GM12878 (cell line): ENCODE measurements around the gene TRIM45. TPM values are rescaled to one million over a fixed set of nuclear protein-coding genes. Genes with fewer than 3 reads are reported as not detected.

Source experiments
- ATAC-seq: fragments of 200-7000 bp; cut with Tn5 transposase; 3 replicates; pipeline ENCODE4 v1.9.1; 2020; ENCODE audit warnings: mild to moderate bottlenecking, moderate library complexity
- BruUV-seq: library from RNA; stranded (reverse); fragments of 400-500 nt; replicated peaks from 2 replicates; lab custom pipeline; 2021; lab: Mats Ljungman, UMichigan
- CTCF ChIA-PET: fragments of 300-600 bp; sonication (Branson Sonifier 250); formaldehyde crosslinking; extraction: SDS; loops from one replicate; lab custom pipeline; 2021; ENCODE audit warnings: inconsistent platforms; lab: Yijun Ruan, JAX
- POLR2A ChIA-PET: fragments of 350-600 bp; formaldehyde crosslinking; extraction: SDS; loops from one replicate; lab custom pipeline; 2021; ENCODE audit warnings: inconsistent platforms; lab: Charles Lee
- RAD21 ChIA-PET: fragments of 300-600 bp; sonication (Branson Sonifier 250); formaldehyde crosslinking; loops from one replicate; lab custom pipeline; 2023; ENCODE audit warnings: antibody characterized with exemption; ENCODE audit not compliant: unreplicated experiment; lab: Charles Lee
- SMC1A ChIA-PET: fragments of 300-600 bp; sonication (Branson Sonifier 250); formaldehyde crosslinking; loops from one replicate; lab custom pipeline; 2023; ENCODE audit not compliant: unreplicated experiment, uncharacterized antibody; lab: Charles Lee
- DNase-seq: peaks from one replicate; pipeline ENCODE4 v3.0.0-alpha.2; 2011; ENCODE audit warnings: low read depth, low spot score
- FAIRE-seq: peaks from 3 replicates; lab custom pipeline; 2011; peaks lifted over from hg19 to GRCh38; lab: Jason Lieb, UNC
- H2AFZ ChIP-seq: 2 replicates; pipeline ENCODE4 v1.6.0; 2011; ENCODE audit warnings: low read depth, low read length, control low read depth; ENCODE audit not compliant: control insufficient read depth
- H3K27ac ChIP-seq: 2 replicates; pipeline ENCODE4 v1.5.1; 2011; ENCODE audit warnings: control low read depth; ENCODE audit not compliant: control insufficient read depth, insufficient read depth
- H3K27me3 ChIP-seq, 2 experiments: replicated peaks in 1 of 2; 2 replicates each; pipeline versions ENCODE4 v1.6.0 to v1.6.1; 2011; ENCODE audit warnings: low read length in 1 of 2; ENCODE audit not compliant: control insufficient read depth in 2 of 2, insufficient read depth in 2 of 2
- H3K36me3 ChIP-seq, 2 experiments: 2 replicates each; pipeline ENCODE4 v1.5.1; 2011; ENCODE audit warnings: low read length in 1 of 2; ENCODE audit not compliant: control insufficient read depth in 2 of 2, insufficient read depth in 2 of 2
- H3K4me1 ChIP-seq: 2 replicates; pipeline ENCODE4 v1.6.1; 2011; ENCODE audit warnings: mild to moderate bottlenecking, low read length, moderate library complexity, mixed read lengths; ENCODE audit not compliant: control insufficient read depth, insufficient read depth
- H3K4me2 ChIP-seq: 2 replicates; pipeline ENCODE4 v1.6.0; 2011; ENCODE audit warnings: control low read depth; ENCODE audit not compliant: control insufficient read depth, insufficient read depth
- H3K4me3 ChIP-seq: fragments of 200-600 bp; sonication (generic); 2 replicates; pipeline ENCODE4 v1.5.1; 2016
- H3K79me2 ChIP-seq: 2 replicates; pipeline ENCODE4 v1.6.0; 2011; ENCODE audit warnings: low read length; ENCODE audit not compliant: control insufficient read depth, insufficient read depth
- H3K9ac ChIP-seq: 2 replicates; pipeline ENCODE4 v1.8.0; 2011; ENCODE audit warnings: low read length, control low read depth, mixed read lengths; ENCODE audit not compliant: control insufficient read depth, insufficient read depth
- H3K9me3 ChIP-seq: replicated peaks from 3 replicates; pipeline ENCODE4 v1.5.1; 2011; ENCODE audit warnings: mild to moderate bottlenecking, low read length; ENCODE audit not compliant: control insufficient read depth, insufficient read depth
- H4K20me1 ChIP-seq: 2 replicates; pipeline ENCODE4 v1.6.0; 2011; ENCODE audit not compliant: control insufficient read depth, insufficient read depth
- CREM ChIP-seq: IDR thresholded peaks from 2 replicates; pipeline ENCODE4 v1.6.1; 2014; ENCODE audit warnings: antibody characterized with exemption, low read depth
- EP300 ChIP-seq, 2 experiments: fragments of 150-350 bp in 1 of 2; IDR thresholded peaks; 2 replicates each; pipeline ENCODE4 v1.6.1; 2011 to 2012; ENCODE audit warnings: low read depth in 2 of 2, low read length in 2 of 2, borderline replicate concordance in 1 of 2, improper control_type of control experiment in 1 of 2, inconsistent platforms in 1 of 2; ENCODE audit not compliant: control insufficient read depth in 1 of 2
- FOS ChIP-seq: IDR thresholded peaks from 3 replicates; pipeline ENCODE4 v1.6.1; 2011; ENCODE audit warnings: borderline replicate concordance; ENCODE audit not compliant: insufficient read length; ENCODE audit errors: extremely low read depth
- MYB ChIP-seq: fragments of 150-350 bp; IDR thresholded peaks from 2 replicates; pipeline ENCODE4 v1.6.1; 2014; ENCODE audit warnings: mild to moderate bottlenecking, low read depth, low read length, borderline replicate concordance
- NFYB ChIP-seq: IDR thresholded peaks from 2 replicates; pipeline ENCODE4 v1.6.1; 2011; ENCODE audit warnings: low read depth, mild to moderate bottlenecking, low read length, improper control_type of control experiment, moderate library complexity; ENCODE audit not compliant: insufficient read depth
- NR2C1 ChIP-seq: fragments of 450-650 bp; IDR thresholded peaks from 2 replicates; pipeline ENCODE4 v1.6.1; 2017; ENCODE audit warnings: antibody characterized with exemption, mild to moderate bottlenecking, moderate library complexity
- SRF ChIP-seq, 2 experiments: IDR thresholded peaks; 2 replicates each; pipeline ENCODE4 v1.6.1; 2011; ENCODE audit warnings: low read depth in 2 of 2, low read length in 2 of 2, mild to moderate bottlenecking in 1 of 2, moderate library complexity in 1 of 2
- TCF3 ChIP-seq: IDR thresholded peaks from 2 replicates; pipeline ENCODE4 v1.6.1; 2012; ENCODE audit warnings: low read depth, mild to moderate bottlenecking, low read length, borderline replicate concordance; ENCODE audit not compliant: insufficient read depth
- WGBS: methylation state at CpG from one replicate; pipeline ENCODE4 v1.1.6; 2016; ENCODE audit warnings: low lambda C conversion rate; ENCODE audit not compliant: insufficient replicate concordance, insufficient coverage; ENCODE audit errors: missing lambda C conversion rate; 5-methylcytosine and 5-hydroxymethylcytosine counted together
- in situ Hi-C: fragments of 300-500 bp; cut with MboI; formaldehyde crosslinking; loops from 9 replicates; pipeline ENCODE4 v1.14.3; 2018; ENCODE audit warnings: mixed read lengths
- intact Hi-C: fragments of 100-400 bp; cut with micrococcal nuclease; formaldehyde crosslinking; loops from one replicate; pipeline ENCODE4 v1.14.2; 2022; ENCODE audit not compliant: unreplicated experiment
- polyA plus RNA-seq, 11 experiments: library from polyadenylated mRNA; depleted of rRNA in 4 of 11; unstranded in 6 of 11; stranded (reverse) in 5 of 11; fragments of >200 nt; fragmentation: Nextera tagmentation in 4 of 11; fragmentation: Illumina TruSeq in 1 of 11; extraction: Ambion mirVana in 4 of 11; extraction: Trizol in 1 of 11; gene quantifications; 1 replicate in 1 of 11; 2 replicates in 10 of 11; pipeline versions ENCODE4 v1.2.1 to v1.2.3, GENCODE V29; 2011 to 2016; ENCODE audit warnings: inconsistent platforms in 2 of 11, missing spikeins in 2 of 11, low read depth in 1 of 11
- total RNA-seq, 4 experiments: library from RNA; depleted of rRNA in 3 of 4; stranded (reverse); fragments of >200 nt in 3 of 4; fragmentation: Illumina TruSeq in 1 of 4; extraction: Trizol in 1 of 4; gene quantifications; 2 replicates each; pipeline versions ENCODE4 v1.2.1 to v1.2.3, GENCODE V29; 2013 to 2021
- TF ChIP-seq, protein P1 (sequence below): IDR thresholded peaks from 2 replicates; pipeline ENCODE4 v1.6.1; 2011; ENCODE audit warnings: borderline replicate concordance, low read depth, mild to moderate bottlenecking, moderate library complexity, mixed read lengths, low read length; ENCODE audit not compliant: insufficient read depth; ENCODE audit errors: extremely low read length

TRIM45 gene
- total and polyA plus RNA-seq, 10 of the 15 experiments (the other 5 are each of a cell fraction or from before 2014, with no cell fraction given) = 0.31 to 0.86 (median 0.46) TPM

DNA sequence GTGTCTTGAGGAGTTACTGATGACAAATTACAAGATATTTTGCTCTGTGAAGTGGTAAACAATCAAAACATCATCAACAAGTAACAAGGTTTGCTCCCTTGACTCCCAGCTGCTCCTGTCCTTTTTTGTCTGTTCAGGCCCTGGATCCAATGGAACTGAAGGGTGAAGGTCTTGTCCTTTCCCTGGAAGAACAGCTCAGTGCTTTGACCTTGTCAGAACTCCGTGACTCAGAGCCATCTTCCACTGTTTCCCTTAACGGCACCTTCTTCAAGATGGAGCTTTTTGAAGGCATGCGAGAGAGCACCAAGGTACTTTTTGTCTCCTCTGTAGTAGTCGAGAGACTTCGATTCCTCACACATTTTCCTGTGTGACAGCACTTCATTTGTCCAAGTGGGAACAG, 29.0 kb downstream of the TRIM45 start:
- no TSS peak for BruUV-seq
- 99% methylated on average over 5 of the region's 5 CpGs for WGBS
- SMC1A ChIA-PET = interaction anchor here (1.1 to 2.2 kb wide), 2 partner anchors 11 to 18 kb away, joined by 3 to 9 read pairs; no protein-coding TSS in a partner anchor
- H3K9me3 ChIP-seq = no peaks in the 10 kb centered on the region
- RAD21 ChIA-PET = interaction anchor here (1.1 to 2.9 kb wide), 2 partner anchors 23 to 36 kb away, joined by 3 to 6 read pairs; no protein-coding TSS in a partner anchor
- intact Hi-C loops (no loop called here), in situ Hi-C loops (no loop called here)
- TF ChIP-seq EP300 (IDR thresholded peaks at IDR 0.05; ENCODE audit: borderline replicate concordance in 1 of 2, control insufficient read depth in 1 of 2, low read depth in 2 of 2, low read length in 2 of 2) (no peak), CREM (no peak), MYB (no peak), NR2C1 (no peak)
- TF ChIP-seq, protein P1, sequence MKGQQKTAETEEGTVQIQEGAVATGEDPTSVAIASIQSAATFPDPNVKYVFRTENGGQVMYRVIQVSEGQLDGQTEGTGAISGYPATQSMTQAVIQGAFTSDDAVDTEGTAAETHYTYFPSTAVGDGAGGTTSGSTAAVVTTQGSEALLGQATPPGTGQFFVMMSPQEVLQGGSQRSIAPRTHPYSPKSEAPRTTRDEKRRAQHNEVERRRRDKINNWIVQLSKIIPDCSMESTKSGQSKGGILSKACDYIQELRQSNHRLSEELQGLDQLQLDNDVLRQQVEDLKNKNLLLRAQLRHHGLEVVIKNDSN = no peak
- no peaks in the 10 kb centered on the region for H4K20me1 ChIP-seq
- no peaks in the 10 kb centered on the region for H3K79me2 ChIP-seq
- ATAC-seq (no peak), DNase-seq (no peak), FAIRE-seq (no peak)
- POLR2A ChIA-PET = interaction anchor here (1.6 kb wide), 1 partner anchor 14 kb away, joined by 4 read pairs; no protein-coding TSS in a partner anchor
- peaks cover 17 to 55% of the 10 kb centered on the region in 2 experiments for H3K36me3 ChIP-seq
- H3K9ac ChIP-seq = no peak overlapping the region
- no peak overlapping the region for H2AFZ ChIP-seq
- H3K4me2 ChIP-seq = no peak overlapping the region
- no peaks in the 10 kb centered on the region for H3K27me3 ChIP-seq
- H3K4me1 ChIP-seq = no peaks in the 10 kb centered on the region
- CTCF ChIA-PET = interaction anchor here (1.0 to 5.1 kb wide), 6 partner anchors 21 to 192 kb away, joined by 3 to 44 read pairs (median 6); no protein-coding TSS in a partner anchor
- H3K27ac ChIP-seq = no peak overlapping the region
- no peak overlapping the region for H3K4me3 ChIP-seq

DNA sequence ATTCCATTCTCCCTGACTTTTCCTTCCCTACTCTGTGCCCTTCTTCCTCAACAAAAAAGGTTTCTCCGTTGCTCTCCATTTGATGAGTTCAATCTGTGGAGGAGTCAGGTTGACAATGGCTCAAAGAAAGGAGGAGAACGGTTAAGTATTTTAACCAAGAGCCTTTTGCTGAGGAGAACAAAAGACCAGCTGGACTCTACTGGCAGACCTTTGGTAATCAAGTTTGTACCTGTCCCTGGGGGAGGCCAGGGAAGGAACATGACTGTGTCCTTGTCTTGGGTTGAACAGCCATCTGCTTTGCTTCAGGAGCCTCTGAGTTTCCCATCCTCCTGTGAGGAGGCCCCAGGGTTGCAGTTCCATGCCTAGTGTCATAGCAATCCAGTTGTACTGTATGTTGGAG, 31.6 kb downstream of the TRIM45 start:
- no peak overlapping the region for H3K9ac ChIP-seq
- H4K20me1 ChIP-seq = no peaks in the 10 kb centered on the region
- FAIRE-seq (no peak), ATAC-seq (no peak), DNase-seq (no peak)
- H3K4me3 ChIP-seq = no peak overlapping the region
- WGBS = 97% methylated on average over 2 of the region's 2 CpGs
- in situ Hi-C loops (no loop called here), intact Hi-C loops (no loop called here)
- CTCF ChIA-PET = interaction anchor here (1.7 to 3.8 kb wide), 2 partner anchors 22 to 38 kb away, joined by 8 to 22 read pairs; no protein-coding TSS in a partner anchor
- no peak overlapping the region for H2AFZ ChIP-seq
- no peaks in the 10 kb centered on the region for H3K9me3 ChIP-seq
- H3K27me3 ChIP-seq = no peaks in the 10 kb centered on the region
- POLR2A ChIA-PET = no interaction called here
- TF ChIP-seq FOS (no peak), SRF (IDR thresholded peaks at IDR 0.05; ENCODE audit: low read depth in 2 of 2, low read length in 2 of 2) (no peak), TCF3 (no peak), NFYB (no peak)
- H3K79me2 ChIP-seq = no peaks in the 10 kb centered on the region
- SMC1A ChIA-PET = interaction anchor here (0.7 to 1.5 kb wide), 2 partner anchors 9 to 23 kb away, joined by 3 to 6 read pairs; no protein-coding TSS in a partner anchor
- no peak overlapping the region for H3K4me2 ChIP-seq
- H3K36me3 ChIP-seq = peaks cover 12 to 45% of the 10 kb centered on the region in 2 experiments
- no TSS peak for BruUV-seq
- H3K27ac ChIP-seq = no peak overlapping the region
- RAD21 ChIA-PET = no interaction called here
- no peaks in the 10 kb centered on the region for H3K4me1 ChIP-seq
